ENCODE measurements around the gene ZNF324B. TPM values are rescaled to one million over a fixed set of nuclear protein-coding genes. Genes with fewer than 3 reads are reported as not detected.
"Not testable (repeated sequence)": the region's sequence is repeated elsewhere in the genome, so short reads cannot be mapped to it uniquely, and the experiment has no call there.

ZNF324B gene
- total RNA-seq, 6 experiments from 2014 or later = 2.9 to 3.3 (median 2.9) TPM

GRCh38 chr19:58466089-58466759 is 14.8 kb downstream of the ZNF324B start:
- intact Hi-C loops (cut with DNase I) = no loop called here
- 39% methylated on average over 12 of the region's 20 CpGs for WGBS (ENCODE audit: insufficient coverage, low coverage, low lambda C conversion rate, missing lambda C conversion rate)
- H3K4me3 ChIP-seq = peak overlapping the region; percentile 95 to 98 (median 98)
- TF ChIP-seq, protein P1, sequence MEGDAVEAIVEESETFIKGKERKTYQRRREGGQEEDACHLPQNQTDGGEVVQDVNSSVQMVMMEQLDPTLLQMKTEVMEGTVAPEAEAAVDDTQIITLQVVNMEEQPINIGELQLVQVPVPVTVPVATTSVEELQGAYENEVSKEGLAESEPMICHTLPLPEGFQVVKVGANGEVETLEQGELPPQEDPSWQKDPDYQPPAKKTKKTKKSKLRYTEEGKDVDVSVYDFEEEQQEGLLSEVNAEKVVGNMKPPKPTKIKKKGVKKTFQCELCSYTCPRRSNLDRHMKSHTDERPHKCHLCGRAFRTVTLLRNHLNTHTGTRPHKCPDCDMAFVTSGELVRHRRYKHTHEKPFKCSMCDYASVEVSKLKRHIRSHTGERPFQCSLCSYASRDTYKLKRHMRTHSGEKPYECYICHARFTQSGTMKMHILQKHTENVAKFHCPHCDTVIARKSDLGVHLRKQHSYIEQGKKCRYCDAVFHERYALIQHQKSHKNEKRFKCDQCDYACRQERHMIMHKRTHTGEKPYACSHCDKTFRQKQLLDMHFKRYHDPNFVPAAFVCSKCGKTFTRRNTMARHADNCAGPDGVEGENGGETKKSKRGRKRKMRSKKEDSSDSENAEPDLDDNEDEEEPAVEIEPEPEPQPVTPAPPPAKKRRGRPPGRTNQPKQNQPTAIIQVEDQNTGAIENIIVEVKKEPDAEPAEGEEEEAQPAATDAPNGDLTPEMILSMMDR (IDR thresholded peaks at IDR 0.05) = peak in 1 of 4 donors; percentile 3
- TF ChIP-seq POLR2A (IDR thresholded peaks at IDR 0.05) = no peak
- no peaks in the 10 kb centered on the region for H3K36me3 ChIP-seq
- DNase-seq (peak in 2 of 3 donors; percentile 24 to 58), ATAC-seq (peak; percentile 26 to 54 (median 30))
- H3K27me3 ChIP-seq = no peaks in the 10 kb centered on the region
- peaks cover 0 to 9% (median 0%) of the 10 kb centered on the region in 4 donors for H3K4me1 ChIP-seq
- no peaks in the 10 kb centered on the region for H3K9me3 ChIP-seq
- no peak overlapping the region for H3K27ac ChIP-seq

- peak within 1 kb of the TSS; percentile 95 to 98 (median 98) for H3K4me3 ChIP-seq
- H3K36me3 ChIP-seq = no peaks in the 10 kb centered on the region
- peak; percentile 94 to 95 (median 94) for ATAC-seq
- DNase-seq = peak; percentile 99
- H3K27ac ChIP-seq = peak within 1 kb of the TSS; percentile 40 to 75 (median 58)
- WGBS (ENCODE audit: insufficient coverage, low coverage, low lambda C conversion rate, missing lambda C conversion rate) = no CpG with 5 or more reads among the region's 92 CpGs
- H3K9me3 ChIP-seq = no peaks in the 10 kb centered on the region
- intact Hi-C loops (cut with DNase I) = no loop called here
- TF ChIP-seq, protein P1 (IDR thresholded peaks at IDR 0.05) = peak in 1 of 4 donors; percentile 19
- peak; percentile 47 for TF ChIP-seq POLR2A (IDR thresholded peaks at IDR 0.05)
- H3K27me3 ChIP-seq = no peaks in the 10 kb centered on the region
- peaks cover 0 to 9% (median 0%) of the 10 kb centered on the region in 4 donors for H3K4me1 ChIP-seq
Observed at GRCh38 chr19:58466760-58467589, 15.6 kb downstream of the ZNF324B start, which contains the start of gene ZNF324. Gene ZNF324 (plus strand): TSS chr19:58467080. CDS start chr19:58469186, 2,106 bp downstream.

DNA sequence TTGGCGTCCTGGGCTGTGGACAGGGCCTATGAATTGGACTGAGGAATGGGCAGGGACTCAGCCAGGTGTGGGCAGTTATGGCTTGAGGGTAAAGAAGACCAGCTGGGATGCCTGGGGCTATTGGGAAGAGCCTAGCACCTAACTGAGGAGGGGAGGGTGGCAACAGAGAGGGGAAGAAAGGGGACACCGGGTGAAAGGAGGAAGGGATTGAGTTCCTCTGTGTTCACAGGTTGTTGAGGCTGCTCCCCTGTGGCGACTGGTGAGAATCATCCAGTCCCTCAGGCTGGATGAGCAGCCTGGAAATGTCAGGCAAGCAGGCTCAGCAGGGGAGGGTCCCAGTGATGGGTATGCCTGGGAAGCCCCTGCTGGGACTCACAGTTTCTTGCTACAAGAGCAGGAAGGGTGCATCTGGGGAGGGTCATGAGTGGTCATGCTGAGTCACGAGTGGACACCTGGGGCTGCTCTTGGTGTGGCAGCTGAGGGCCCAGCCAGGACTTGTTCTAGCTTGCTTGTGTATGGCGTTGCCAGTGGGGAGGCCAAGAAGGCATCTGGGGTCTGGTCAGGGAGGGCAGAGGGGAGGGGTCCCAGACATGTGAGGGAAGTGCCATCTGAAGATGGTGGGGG is 16.9 kb downstream of the ZNF324B start:
- TF ChIP-seq, protein P1 (IDR thresholded peaks at IDR 0.05) = no peak
- no peak for TF ChIP-seq POLR2A (IDR thresholded peaks at IDR 0.05)

DNA sequence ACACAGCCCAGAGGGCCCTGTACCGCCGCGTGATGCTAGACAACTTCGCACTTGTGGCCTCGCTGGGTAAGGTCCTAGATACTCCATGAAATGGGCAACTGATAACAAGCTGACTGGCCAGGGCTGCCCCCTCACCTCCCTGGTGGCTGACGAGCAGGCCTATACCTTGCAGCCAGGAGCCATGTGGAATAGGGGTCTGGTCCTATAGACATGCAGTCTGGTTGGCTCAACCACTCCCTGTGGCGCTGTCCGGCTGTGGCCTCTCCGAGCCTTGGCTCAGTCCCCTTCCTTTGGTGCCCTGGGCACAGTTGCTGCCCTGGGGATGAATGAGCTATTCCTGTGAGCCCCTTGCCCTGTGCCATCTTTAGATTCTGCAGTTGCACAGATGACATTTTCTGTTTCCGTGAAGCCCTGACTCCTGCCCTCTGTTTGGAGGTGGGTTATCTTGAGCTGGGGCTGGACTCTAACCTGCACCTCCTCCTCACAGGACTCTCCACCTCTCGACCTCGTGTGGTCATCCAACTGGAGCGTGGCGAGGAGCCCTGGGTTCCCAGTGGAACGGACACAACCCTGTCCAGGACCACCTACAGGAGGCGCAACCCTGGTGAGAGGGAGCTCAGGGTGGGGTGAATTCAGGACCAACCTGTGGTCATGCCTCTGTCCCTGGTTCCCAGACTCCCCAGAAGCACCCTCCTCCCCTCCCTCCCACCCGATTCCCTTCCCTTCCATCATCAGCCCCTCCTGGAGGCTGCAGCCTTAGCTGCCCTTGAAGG is 18.0 kb downstream of the ZNF324B start:
- Histone ChIP-seq H3K4me3 (no peak overlapping the region), H3K27ac (no peak overlapping the region), H3K36me3 (no peaks in the 10 kb centered on the region), H3K4me1 (peaks cover 0 to 9% (median 0%) of the 10 kb centered on the region in 4 donors), H3K27me3 (no peaks in the 10 kb centered on the region), H3K9me3 (no peaks in the 10 kb centered on the region)
- DNase-seq = peak in 1 of 3 donors; percentile 55
- 94% methylated on average over 6 of the region's 17 CpGs for WGBS (ENCODE audit: insufficient coverage, low coverage, low lambda C conversion rate, missing lambda C conversion rate)
- TF ChIP-seq, protein P1 (IDR thresholded peaks at IDR 0.05) = no peak
- TF ChIP-seq POLR2A (IDR thresholded peaks at IDR 0.05) = no peak
- ATAC-seq = no peak
- intact Hi-C loops (cut with DNase I) = no loop called here

More for the DNA sequence above, 16.9 kb downstream of the ZNF324B start:
- Histone ChIP-seq H3K27me3 (no peaks in the 10 kb centered on the region), H3K4me3 (no peak overlapping the region), H3K4me1 (peaks cover 0 to 9% (median 0%) of the 10 kb centered on the region in 4 donors), H3K36me3 (no peaks in the 10 kb centered on the region), H3K9me3 (no peaks in the 10 kb centered on the region), H3K27ac (no peak overlapping the region)
- 46% methylated on average over 3 of the region's 5 CpGs for WGBS (ENCODE audit: insufficient coverage, low coverage, low lambda C conversion rate, missing lambda C conversion rate)
- intact Hi-C loops (cut with DNase I) = no loop called here
- peak in 1 of 3 donors; percentile 46 for DNase-seq
- no peak for ATAC-seq

DNA sequence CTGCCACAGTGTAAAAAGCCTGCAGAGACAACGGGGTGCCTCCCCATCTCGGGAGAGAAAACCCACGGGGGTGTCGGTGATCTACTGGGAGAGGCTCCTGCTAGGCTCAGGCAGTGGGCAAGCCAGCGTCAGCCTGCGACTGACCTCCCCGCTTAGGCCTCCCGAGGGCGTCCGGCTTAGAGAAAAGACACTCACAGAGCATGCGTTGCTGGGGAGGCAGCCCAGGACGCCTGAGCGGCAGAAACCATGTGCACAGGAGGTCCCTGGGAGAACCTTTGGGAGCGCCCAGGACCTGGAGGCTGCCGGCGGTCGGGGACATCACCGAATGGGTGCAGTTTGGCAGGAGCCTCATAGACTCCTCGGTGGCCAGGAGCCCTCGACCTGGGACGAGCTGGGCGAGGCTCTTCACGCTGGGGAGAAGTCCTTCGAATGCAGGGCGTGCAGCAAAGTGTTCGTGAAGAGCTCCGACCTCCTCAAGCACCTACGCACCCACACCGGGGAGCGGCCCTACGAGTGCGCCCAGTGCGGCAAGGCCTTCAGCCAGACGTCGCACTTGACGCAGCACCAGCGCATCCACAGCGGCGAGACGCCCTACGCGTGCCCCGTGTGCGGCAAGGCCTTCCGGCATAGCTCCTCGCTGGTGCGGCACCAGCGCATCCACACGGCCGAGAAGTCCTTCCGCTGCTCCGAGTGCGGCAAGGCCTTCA is 19.6 kb downstream of the ZNF324B start:
- peak in 1 of 3 donors; percentile 54 for DNase-seq
- H3K36me3 ChIP-seq; ATAC-seq; H3K27ac ChIP-seq; H3K27me3 ChIP-seq; H3K9me3 ChIP-seq; H3K4me3 ChIP-seq; intact Hi-C loops (cut with DNase I): not testable (repeated sequence)
- WGBS (ENCODE audit: insufficient coverage, low coverage, low lambda C conversion rate, missing lambda C conversion rate) = no CpG with 5 or more reads among the region's 53 CpGs
- peaks cover 0 to 19% (median 5%) of the 10 kb centered on the region in 4 donors for H3K4me1 ChIP-seq

Data from right lobe of liver (tissue), 6 donors.